Measurements from ENCODE around the gene PRDM16.

PRDM16 gene

GRCh38 chr1:3250624-3251023, 181.6 kb downstream of the PRDM16 start:
- no peak for DNase-seq

DNA sequence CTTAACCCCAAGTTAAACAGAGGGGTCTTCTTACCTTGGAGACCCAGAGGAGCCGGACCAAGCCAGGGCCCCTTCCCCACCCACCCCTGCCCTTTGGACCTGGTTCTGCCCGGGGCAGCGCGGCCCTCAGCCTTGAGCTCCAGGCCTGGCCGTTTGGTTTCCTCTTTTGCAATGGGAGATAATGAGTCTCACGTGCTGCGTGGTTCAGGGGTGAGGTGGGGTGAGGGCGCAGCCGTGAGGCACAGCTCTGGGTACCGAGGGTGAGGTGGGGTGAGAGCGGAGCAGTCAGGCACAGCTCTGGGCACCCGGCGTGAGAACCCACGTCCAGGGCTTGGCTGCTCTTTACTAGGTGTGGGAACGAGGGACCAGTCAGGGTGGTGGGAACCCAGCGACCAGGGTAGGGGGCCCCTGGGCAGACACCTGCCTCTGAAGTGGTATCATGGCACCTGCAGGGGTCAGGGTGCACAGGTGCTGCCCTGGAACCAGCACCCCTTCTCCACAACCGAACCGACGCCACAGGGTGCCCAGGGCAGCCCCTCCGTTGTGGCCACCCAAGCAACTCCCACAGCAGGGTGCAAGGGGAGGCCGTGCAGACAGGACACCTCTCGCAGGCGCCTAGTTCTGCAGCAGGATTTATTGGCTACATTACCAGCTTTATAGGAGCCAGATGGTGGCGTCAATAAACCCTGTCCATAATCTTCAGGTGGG, 182.2 kb downstream of the PRDM16 start:
- DNase-seq = no peak

DNA sequence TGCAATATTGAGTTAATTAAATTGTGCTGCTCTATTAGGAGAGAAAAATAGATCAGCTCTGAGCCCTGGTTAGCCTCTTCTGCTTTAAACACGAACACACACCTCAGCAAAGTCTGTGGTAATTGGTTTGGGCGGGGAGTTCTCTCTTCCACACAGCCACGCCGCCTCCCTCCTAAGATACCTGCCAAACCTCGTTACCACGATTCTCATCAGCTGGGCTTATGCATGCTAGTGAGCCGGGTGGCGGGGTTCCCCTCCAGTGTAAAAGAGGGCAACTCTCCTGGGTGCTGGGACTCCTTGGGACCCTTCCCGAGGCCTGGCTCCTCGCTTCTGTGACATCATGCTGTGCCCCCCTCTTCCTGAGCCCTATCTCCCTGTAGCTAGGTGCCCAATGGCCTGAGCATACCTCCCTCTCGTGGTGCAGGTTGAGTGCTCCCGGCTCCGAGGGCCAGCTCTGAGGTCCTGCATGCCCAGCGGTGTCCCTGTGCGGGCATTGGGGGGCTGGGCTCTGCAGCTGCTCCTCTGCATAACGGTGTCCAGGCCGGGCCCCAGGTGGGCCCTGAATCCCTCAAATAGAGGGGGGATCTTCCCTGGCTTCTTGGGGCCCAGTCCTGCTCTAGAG, 182.9 kb downstream of the PRDM16 start:
- no peak for DNase-seq

- DNase-seq = no peak
These were observed 186.7 kb downstream of the PRDM16 start for GRCh38 chr1:3255680-3256079.

- no peak for DNase-seq
These were observed 188.8 kb downstream of the PRDM16 start for GRCh38 chr1:3257788-3258187.

GRCh38 chr1:3258386-3259003, 189.5 kb downstream of the PRDM16 start:
- no peak for DNase-seq

GRCh38 chr1:3259020-3259419, 190.0 kb downstream of the PRDM16 start:
- DNase-seq = no peak

DNA sequence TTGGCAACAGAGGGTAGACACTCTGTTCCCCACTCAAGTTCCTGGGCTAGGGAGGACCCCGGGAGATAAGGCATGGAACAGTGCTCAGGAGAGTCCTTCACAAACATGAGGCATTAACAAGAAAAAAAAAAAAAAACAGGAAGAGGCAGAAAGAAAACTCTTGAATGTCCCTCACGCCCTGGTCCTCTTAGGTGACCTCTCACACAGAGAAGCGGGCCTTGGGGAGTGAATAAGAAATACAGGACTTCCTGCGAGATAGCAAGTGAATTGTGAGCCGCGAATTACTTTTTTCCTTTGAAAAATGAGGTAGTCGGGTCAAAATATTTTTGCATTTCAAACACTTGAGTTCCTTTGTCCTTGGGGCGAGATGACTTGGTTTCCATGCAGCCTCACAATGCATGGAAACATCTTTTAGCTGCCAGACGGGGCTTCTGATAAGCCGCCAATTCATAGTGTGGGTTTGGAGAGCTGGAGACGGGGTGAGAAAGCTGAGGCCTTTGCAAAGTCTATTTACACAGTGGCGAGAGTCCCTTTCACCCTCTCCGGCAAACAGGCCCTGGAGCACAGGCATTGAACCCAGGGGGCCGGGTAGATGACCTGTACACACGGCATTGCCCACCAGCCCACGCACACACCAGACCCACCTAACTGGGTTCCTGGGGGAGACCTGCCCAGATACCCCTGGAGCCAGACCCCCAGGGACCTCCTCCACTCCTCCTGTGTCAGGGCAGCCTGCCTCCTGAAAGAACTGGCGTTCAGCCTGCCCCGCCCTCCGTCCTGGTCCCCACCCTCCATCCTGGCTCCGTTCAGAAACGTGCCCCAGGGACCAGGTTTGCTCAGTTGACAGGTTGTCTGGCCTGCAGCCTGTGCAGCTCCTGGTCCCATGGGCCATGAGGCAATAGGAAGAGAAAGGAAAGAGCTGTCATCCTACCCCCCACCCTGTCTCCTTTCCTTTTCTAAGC, 192.3 kb downstream of the PRDM16 start:
- DNase-seq = no peak

DNA sequence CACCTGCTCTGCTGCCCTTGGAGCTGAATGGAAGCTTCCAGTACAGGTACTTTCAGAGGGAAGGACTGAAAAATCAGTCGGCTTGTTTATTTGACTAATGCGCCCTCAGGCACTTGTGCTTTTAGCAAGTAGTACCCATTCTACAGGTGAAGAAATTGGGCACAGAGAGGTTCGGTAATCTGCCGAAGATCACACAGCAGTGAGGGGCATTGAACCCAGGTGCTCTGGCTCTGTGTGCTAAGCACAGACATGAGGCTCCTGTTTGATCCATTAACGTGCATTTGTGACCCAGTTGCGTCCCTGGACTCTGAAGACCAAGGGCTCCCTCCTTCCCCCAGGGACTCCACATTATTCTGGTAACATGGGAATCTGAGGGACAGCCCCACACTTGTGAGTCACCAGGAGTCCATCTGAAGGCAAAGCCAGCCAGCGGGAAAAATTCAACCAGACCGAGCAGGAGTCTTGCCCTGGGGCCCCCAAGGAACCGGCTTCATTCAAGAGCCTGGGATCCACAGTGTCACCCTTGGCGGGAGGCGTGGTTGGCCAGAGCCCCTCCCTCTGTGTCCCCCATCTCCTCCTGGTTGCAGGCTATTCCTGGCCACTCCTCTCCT, 193.1 kb downstream of the PRDM16 start:
- DNase-seq = no peak

GRCh38 chr1:3262681-3263286, 193.8 kb downstream of the PRDM16 start:
- no peak for DNase-seq

DNA sequence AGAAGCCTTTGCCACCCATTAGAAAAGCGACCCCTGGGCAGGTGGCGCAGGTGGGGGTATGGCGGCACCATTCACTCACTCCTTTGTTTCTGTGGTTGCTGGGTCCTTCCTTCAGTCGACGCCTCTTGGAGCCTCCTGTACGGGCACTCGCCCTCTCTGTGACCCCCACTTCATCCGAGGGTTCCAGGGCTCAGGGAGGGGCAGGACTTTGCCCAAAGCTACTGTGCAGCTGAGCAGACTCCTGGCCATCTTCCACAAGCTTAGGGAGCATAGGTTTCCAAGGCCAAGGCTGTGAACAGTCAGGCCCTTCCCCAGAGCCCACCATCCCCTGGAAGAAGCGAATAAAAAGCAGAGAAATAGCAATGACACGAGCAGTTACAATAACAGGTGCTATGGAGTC, 194.8 kb downstream of the PRDM16 start:
- DNase-seq = no peak

DNA sequence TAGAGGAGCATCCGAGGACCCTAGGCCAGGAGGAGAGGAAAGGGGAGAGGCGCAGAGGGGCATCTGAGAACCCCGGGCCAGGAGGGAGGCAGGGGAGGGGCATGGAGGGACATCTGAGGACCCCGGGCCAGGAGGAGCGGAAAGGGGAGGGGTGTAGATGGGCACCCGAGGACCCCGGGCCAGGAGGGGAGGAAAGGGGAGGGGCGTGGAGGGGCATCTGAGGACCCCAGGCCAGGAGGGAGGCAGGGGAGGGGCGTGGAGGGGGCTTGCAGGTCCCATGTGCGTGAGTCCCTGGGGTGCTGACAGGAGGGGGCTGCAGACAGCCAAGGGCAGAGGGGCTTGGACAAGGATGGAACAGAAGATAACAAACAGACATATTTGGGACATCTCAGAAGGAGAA, 195.5 kb downstream of the PRDM16 start:
- DNase-seq = no peak

GRCh38 chr1:3265835-3266805, 197.1 kb downstream of the PRDM16 start:
- no peak for DNase-seq

GRCh38 chr1:3266870-3267549, 198.0 kb downstream of the PRDM16 start:
- DNase-seq = no peak

- no peak for DNase-seq
These were observed 198.7 kb downstream of the PRDM16 start for GRCh38 chr1:3267550-3268270.

GRCh38 chr1:3268281-3268680, 199.3 kb downstream of the PRDM16 start:
- DNase-seq = no peak

DNA sequence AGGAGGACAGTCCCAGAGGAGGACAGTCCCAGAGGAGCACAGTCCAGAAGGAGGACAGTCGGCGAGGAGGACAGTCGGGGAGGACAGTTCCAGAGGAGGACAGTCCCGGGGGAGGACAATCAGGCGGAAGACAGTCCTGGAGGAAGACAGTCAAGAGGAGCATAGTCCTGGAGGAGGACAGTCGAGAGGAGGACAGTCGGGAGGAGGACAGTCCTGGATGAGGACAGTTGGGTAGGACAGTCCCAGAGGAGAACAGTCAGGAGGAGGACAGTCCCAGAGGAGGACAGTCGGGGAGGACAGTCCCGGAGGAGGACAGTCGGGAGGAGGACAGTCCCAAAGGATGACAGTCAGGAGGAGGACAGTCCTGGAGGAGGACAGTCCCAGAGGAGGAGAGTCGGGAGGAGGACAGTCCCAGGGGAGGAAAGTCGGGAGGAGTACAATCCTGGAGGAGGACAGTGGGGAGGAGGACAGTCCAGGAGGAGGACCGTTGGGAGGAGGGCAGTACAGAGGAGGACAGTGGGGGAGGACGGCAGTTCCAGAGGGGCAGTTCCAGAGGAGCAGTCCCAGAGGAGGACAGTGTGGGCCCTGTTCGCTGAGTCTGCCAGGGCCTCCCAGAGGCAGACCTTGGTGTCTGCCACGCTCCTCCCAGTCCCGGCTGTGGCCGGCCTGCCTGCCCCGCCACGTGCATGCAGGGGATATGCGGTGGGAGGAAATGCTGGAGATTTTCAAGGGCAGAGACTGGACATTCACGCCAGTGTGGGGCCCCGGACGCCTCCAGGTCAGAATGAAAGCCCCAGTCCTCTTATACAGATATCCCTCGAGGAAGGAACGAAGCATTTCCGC, 201.6 kb downstream of the PRDM16 start:
- no peak for DNase-seq

DNA sequence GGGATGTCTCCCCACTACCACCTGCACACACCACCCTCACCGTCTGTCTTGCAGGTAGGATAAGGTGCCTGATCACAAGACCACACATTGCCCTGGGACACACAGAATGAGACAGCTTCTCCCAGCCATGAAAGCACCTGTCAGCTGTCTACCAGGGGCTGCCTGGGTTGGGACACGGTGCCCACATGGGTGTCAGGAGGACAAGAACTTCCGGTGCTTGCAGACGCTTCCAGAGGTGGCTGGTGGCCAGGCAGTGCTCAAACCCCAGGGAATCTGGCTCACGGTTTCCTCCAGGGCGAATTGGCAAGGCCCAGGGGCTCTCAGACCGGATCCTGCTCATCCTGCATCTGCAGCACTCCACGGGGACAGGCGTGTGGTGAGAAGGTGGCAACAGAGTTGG, 202.9 kb downstream of the PRDM16 start:
- no peak for DNase-seq
